NCI-H2029 (cell line): ENCODE measurements around the gene ADAMTS19.
"Not testable (repeated sequence)": the region's sequence is repeated elsewhere in the genome, so short reads cannot be mapped to it uniquely, and the experiment has no call there.

Source experiments
- DNase-seq: peaks from one replicate; lab custom pipeline; 2025; lab: John Stamatoyannopoulos, UW

The ADAMTS19 gene, protein sequence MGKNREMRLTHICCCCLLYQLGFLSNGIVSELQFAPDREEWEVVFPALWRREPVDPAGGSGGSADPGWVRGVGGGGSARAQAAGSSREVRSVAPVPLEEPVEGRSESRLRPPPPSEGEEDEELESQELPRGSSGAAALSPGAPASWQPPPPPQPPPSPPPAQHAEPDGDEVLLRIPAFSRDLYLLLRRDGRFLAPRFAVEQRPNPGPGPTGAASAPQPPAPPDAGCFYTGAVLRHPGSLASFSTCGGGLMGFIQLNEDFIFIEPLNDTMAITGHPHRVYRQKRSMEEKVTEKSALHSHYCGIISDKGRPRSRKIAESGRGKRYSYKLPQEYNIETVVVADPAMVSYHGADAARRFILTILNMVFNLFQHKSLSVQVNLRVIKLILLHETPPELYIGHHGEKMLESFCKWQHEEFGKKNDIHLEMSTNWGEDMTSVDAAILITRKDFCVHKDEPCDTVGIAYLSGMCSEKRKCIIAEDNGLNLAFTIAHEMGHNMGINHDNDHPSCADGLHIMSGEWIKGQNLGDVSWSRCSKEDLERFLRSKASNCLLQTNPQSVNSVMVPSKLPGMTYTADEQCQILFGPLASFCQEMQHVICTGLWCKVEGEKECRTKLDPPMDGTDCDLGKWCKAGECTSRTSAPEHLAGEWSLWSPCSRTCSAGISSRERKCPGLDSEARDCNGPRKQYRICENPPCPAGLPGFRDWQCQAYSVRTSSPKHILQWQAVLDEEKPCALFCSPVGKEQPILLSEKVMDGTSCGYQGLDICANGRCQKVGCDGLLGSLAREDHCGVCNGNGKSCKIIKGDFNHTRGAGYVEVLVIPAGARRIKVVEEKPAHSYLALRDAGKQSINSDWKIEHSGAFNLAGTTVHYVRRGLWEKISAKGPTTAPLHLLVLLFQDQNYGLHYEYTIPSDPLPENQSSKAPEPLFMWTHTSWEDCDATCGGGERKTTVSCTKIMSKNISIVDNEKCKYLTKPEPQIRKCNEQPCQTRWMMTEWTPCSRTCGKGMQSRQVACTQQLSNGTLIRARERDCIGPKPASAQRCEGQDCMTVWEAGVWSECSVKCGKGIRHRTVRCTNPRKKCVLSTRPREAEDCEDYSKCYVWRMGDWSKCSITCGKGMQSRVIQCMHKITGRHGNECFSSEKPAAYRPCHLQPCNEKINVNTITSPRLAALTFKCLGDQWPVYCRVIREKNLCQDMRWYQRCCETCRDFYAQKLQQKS

GRCh38 chr5:129459777-129460671 lies at the start of gene ADAMTS19:
Gene ADAMTS19, plus strand, starts transcription at chr5:129460298. Its CDS starts 94 bp downstream, at chr5:129460392.
- no peak for DNase-seq

- DNase-seq = no peak
Observed at GRCh38 chr5:129410488-129410887, 49.6 kb upstream of the ADAMTS19 start.

DNA sequence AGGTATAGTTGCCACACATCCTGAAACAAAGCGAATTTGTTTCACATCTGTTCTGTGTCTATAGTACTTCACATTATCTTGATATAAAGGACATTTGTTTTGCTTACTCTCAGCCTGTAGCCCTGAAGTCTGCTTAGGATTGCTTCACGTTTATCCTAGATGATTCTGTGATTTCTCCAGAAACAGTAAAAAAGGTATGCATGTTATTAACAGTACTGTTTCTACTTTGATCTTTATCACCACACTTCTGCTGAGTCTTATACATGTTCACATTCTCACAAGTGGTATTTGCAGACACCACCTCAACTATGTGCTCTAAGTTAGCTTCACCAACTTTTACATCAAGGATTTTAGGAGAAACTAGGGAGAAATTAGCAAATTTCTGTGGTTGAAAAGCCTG lies 47.4 kb upstream of the ADAMTS19 start:
- DNase-seq = no peak

- no peak for DNase-seq
Observed at GRCh38 chr5:129413570-129413969, 46.5 kb upstream of the ADAMTS19 start.

DNA sequence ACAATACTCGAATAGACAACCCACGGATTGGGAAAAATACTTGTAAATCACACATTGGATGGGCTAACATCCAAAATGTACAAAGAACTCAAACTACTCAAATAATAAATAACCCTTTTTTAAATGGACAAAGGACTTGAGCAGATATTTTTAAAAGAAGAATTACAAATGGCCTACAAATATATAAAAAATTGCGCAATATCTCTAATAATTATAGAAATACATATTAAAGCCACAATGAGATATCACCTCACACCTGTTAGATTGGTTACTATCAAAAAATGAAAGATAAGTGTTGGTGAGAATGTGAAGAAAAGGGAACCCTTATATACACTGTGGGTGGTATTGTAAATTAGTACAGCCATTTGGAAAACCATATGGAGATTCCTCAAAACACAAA lies 40.8 kb upstream of the ADAMTS19 start:
- no peak for DNase-seq

DNA sequence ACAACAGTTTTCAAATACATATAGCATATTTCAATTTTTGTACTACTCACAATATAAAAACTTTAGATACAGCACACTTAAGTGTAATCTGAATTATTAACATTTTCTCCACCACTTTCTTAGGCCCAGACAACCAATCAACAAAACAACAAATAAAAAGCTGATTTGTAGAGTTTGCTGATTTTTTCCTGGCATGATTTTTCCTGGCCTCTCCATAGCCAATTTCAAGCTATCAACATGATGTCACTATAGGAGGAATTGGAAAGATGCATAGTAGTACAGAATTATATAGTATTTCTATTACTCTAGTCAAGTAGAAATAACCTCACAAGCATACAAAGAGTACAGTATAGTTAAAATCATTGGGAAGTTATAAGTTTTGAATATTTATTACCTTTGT lies 35.1 kb upstream of the ADAMTS19 start:
- DNase-seq = no peak

- DNase-seq = no peak
Observed at GRCh38 chr5:129426071-129426470, 34.0 kb upstream of the ADAMTS19 start.

DNA sequence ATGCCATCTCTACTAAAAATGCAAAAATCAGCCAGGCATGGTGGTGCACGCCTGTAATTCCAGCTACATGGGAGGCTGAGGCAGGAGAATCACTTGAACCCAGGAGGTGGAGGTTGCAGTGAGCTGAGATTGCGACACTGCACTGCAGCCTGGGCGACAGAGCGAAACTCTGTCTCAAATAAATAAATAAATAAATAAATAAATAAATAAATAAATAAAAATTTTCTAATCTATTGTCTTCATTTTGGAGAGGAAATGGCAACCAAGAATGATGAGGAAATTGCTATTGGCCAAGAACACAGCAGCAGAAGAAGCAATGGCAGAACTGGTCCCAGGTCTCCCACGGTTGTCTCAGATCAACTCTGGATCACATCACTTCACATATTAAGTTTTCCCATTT lies 31.5 kb upstream of the ADAMTS19 start:
- not testable (repeated sequence) for DNase-seq

DNA sequence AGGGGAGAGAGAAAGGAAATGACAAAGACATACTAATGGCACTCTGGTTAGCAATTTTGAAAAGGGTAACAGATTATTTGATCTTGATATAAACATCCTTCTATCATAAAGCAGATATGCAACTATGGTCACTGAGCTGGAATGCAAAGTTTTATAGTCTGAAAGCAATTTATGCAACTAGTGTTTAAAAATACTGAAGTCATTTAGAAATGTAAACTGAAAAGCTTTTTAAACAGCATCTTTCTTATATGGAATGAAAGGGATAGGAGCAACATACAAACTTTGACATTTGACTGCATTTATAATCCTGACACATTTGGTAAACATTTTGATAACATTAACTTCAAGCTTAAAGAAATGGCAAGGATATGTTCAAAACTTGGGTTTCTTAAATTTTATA lies 28.7 kb upstream of the ADAMTS19 start:
- DNase-seq = no peak

DNA sequence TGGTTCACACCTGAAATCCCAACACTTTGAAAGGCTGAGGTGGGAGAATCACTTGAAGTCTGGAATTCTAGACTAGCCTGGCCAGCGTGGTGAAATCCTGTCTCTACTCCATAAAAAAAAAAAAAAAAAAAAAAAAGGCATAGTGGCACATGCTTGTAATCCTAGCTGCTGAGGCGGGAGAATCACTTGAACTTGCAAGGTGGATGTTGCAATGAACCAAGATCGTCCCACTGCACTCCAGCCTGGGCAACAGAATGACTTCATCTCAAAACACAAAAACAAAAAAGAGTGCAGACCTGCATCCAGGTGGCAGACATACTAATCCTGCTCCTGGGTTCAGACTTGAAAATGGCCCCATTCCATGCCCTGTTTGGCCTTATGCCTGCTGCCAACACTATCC lies 21.8 kb upstream of the ADAMTS19 start:
- no peak for DNase-seq

- no peak for DNase-seq
Observed at GRCh38 chr5:129440424-129440823, 19.7 kb upstream of the ADAMTS19 start.

- no peak for DNase-seq
Observed at GRCh38 chr5:129441096-129441495, 19.0 kb upstream of the ADAMTS19 start.

DNA sequence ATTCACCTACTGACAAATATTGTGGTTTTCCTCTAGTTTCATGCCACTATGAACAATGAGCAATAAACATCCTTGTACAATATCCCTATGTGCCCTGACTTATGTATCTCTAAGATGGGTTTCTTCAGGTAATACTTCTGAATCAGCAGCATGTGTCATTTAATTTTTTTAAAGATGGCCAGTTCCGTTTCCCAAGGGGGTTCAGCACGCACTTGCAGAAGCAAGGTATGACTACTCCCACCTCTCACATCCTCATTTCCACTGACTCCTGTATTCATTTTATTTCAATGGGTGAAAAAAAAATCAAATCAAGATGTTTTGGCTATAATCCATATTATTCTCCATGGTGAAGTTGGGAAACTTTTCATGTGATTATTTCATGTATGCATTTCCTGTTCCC lies 14.7 kb upstream of the ADAMTS19 start:
- no peak for DNase-seq

GRCh38 chr5:129447968-129448367 lies 12.1 kb upstream of the ADAMTS19 start:
- no peak for DNase-seq

DNA sequence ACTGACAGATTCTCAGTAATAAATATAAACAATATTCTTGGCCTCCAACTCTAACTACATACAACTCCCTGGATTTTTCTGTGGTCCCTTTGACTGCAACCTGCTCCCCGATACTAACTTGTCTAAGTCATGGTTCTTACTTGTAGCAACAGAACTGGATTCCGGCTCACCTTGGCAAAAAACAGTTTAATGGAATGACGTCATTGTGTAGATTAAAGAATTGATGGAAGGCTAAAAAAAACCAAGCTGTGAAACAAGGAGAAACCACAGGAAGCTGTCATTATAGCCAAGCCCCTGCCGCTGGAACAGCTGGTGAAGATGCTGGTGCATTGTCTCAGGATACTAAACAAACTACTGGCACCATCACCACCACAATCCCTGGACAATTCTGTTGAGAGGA lies 11.4 kb upstream of the ADAMTS19 start:
- no peak for DNase-seq

- DNase-seq = no peak
Observed at GRCh38 chr5:129454461-129454860, 5.6 kb upstream of the ADAMTS19 start.

DNA sequence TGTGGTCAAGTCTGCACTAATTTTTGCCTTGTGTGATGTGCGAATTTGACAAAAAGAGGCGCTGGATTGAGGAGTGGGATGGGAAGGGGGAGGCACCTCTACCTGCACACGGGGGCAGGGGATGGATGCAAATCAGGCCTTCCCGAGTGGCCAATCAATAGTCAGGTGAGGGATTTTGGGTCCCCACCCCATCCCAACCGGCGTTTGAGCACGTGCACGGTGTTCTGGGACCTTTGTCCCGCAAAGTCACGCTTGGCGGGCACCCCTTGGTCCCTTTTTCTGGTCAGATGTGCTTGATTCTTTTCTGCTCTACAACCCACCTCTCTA lies 685 bp upstream of the ADAMTS19 start:
- no peak for DNase-seq

GRCh38 chr5:129460672-129460935 lies 506 bp downstream of the ADAMTS19 start:
- no peak for DNase-seq

- no peak for DNase-seq
Observed at GRCh38 chr5:129460936-129461710, 1.0 kb downstream of the ADAMTS19 start.

DNA sequence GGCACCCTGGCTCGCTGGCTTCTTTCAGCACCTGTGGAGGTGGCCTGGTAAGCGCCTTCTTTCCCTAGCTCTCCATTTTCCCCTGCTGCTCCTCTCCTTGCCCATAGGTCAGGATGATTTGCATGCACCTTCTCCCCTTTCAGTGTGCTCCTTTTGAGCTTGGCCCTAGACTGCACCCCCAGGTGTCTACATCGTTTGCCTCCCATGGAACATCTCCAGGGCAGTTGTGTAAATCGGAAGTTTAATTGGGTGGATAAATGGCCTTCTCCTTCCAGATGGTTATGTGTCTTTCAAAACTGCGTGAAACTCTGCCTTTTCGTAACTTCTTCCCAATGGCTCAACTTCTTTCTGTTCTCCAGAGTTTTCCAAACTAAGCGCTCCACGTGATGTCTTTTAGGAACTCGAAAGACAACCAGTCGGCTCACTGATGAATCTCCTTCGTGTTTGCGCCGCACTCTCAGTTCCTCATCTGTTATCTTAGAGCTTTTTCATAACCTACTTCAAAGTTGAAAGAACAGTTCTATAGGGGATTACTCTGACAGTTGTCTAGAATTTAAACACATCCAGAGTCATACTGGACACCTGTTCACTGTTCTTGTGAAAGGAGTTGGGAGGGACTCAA lies 1.7 kb downstream of the ADAMTS19 start:
- no peak for DNase-seq
